Left lung (tissue), 10 donors: ENCODE measurements around the gene AURKB. TPM values are rescaled to one million over a fixed set of nuclear protein-coding genes. Genes with fewer than 3 reads are reported as not detected.

ENCODE experiments used
- ATAC-seq: fragments of 200-7000 bp; cut with Tn5 transposase; one replicate; pipeline ENCODE4 v1.9.1; 2020; ENCODE audit warnings: moderate library complexity
- DNase-seq, 4 donors: peaks; one replicate each; pipeline ENCODE4 v3.0.0-alpha.2; 2013 to 2020
- H3K27ac ChIP-seq, 2 donors: fragments of 200-600 bp; sonication (generic) in 1 of 2; one replicate each; pipeline versions ENCODE4 v1.5.0 to v1.8.0; 2020 to 2021
- H3K27me3 ChIP-seq, 2 donors: fragments of 200-600 bp; sonication (generic) in 1 of 2; one replicate each; pipeline versions ENCODE4 v1.5.0 to v1.8.0; 2020 to 2021
- H3K36me3 ChIP-seq, 2 donors: fragments of 200-600 bp; sonication (generic) in 1 of 2; one replicate each; pipeline versions ENCODE4 v1.5.0 to v1.8.0; 2020 to 2021
- H3K4me1 ChIP-seq, 2 donors: fragments of 200-600 bp; one replicate each; pipeline ENCODE4 v1.8.0; 2021
- H3K4me3 ChIP-seq, 2 donors: fragments of 200-600 bp; sonication (generic) in 1 of 2; one replicate each; pipeline versions ENCODE4 v1.5.0 to v1.8.0; 2020 to 2021; ENCODE audit warnings: mild to moderate bottlenecking in 1 of 2
- H3K9me3 ChIP-seq, 2 donors: fragments of 200-600 bp; sonication (generic) in 1 of 2; one replicate each; pipeline versions ENCODE4 v1.5.0 to v1.8.0; 2020 to 2021
- CTCF ChIP-seq, 2 donors: fragments of 200-600 bp; sonication (generic) in 1 of 2; IDR thresholded peaks; one replicate each; pipeline versions ENCODE4 v1.5.0 to v1.8.0; 2021; ENCODE audit warnings: antibody characterized with exemption in 2 of 2
- intact Hi-C, 2 donors: fragments of 100-400 bp; cut with DNase I; formaldehyde crosslinking; loops; one replicate each; pipeline versions ENCODE4 v1.11.2 to v1.14.2; 2022
- polyA plus RNA-seq, 6 donors: library from polyadenylated mRNA; unstranded; fragments of 120-200 nt; gene quantifications; one replicate each; pipeline ENCODE4 v1.2.1, GENCODE V29; 2013; ENCODE audit not compliant: insufficient read length in 6 of 6
- total RNA-seq, 2 donors: library from RNA; stranded (reverse); fragmentation: NEBNext Ultra II Directional; extraction: Animal tissue kit (Norgen Biotek cat#: 25700); gene quantifications; one replicate each; pipeline ENCODE4 v1.2.1, GENCODE V29; 2021
- donor health status: DM: no; HTN: yes; CAD: no.
- donor health status: DM: no; HTN: no; CAD: no.

AURKB gene
- total and polyA plus RNA-seq, 8 donors = 2.7 to 58.0 (median 31.8) TPM

GRCh38 chr17:8235676-8236075 lies 25.3 kb upstream of the AURKB start:
- Histone ChIP-seq H3K27me3 (no peaks in the 10 kb centered on the region), H3K4me1 (peaks cover 0 to 6% of the 10 kb centered on the region in 2 donors), H3K4me3 (no peak overlapping the region), H3K27ac (no peak overlapping the region), H3K9me3 (no peaks in the 10 kb centered on the region), H3K36me3 (peaks cover 2 to 100% of the 10 kb centered on the region in 2 donors)
- DNase-seq (no peak), ATAC-seq (no peak)
- intact Hi-C loops = no loop called here
- no peak for TF ChIP-seq CTCF (IDR thresholded peaks at IDR 0.05)

- no peak for TF ChIP-seq CTCF (IDR thresholded peaks at IDR 0.05)
- H3K27ac ChIP-seq = no peak overlapping the region
- peaks cover 0 to 6% of the 10 kb centered on the region in 2 donors for H3K4me1 ChIP-seq
- no peak overlapping the region for H3K4me3 ChIP-seq
- ATAC-seq (no peak), DNase-seq (no peak)
- intact Hi-C loops = no loop called here
- peaks cover 2 to 100% of the 10 kb centered on the region in 2 donors for H3K36me3 ChIP-seq
- H3K9me3 ChIP-seq = no peaks in the 10 kb centered on the region
- H3K27me3 ChIP-seq = no peaks in the 10 kb centered on the region
These were observed 24.2 kb upstream of the AURKB start for GRCh38 chr17:8234361-8235270.

- ATAC-seq = no peak
- Histone ChIP-seq H3K4me1 (peaks cover 5 to 6% of the 10 kb centered on the region in 2 donors), H3K27ac (no peak overlapping the region), H3K9me3 (no peaks in the 10 kb centered on the region), H3K4me3 (no peak overlapping the region), H3K36me3 (peaks cover 2 to 96% of the 10 kb centered on the region in 2 donors), H3K27me3 (no peaks in the 10 kb centered on the region)
- TF ChIP-seq CTCF (IDR thresholded peaks at IDR 0.05) = no peak
- DNase-seq = no peak
- intact Hi-C loops = no loop called here
These were observed 21.3 kb upstream of the AURKB start for GRCh38 chr17:8231701-8232100.

GRCh38 chr17:8227238-8227581 lies 16.8 kb upstream of the AURKB start:
- intact Hi-C loops = no loop called here
- TF ChIP-seq CTCF (IDR thresholded peaks at IDR 0.05) = no peak
- Histone ChIP-seq H3K4me1 (peaks cover 14 to 19% of the 10 kb centered on the region in 2 donors), H3K36me3 (peaks cover 0 to 51% of the 10 kb centered on the region in 2 donors), H3K27ac (peak overlapping the region in 1 of 2 donors; percentile 87), H3K27me3 (no peaks in the 10 kb centered on the region), H3K4me3 (peak overlapping the region; percentile 6 to 22), H3K9me3 (no peaks in the 10 kb centered on the region)
- no peak for ATAC-seq
- DNase-seq = no peak

GRCh38 chr17:8226536-8227237 lies 16.3 kb upstream of the AURKB start:
- ATAC-seq = peak; percentile 2
- peak overlapping the region; percentile 6 to 22 for H3K4me3 ChIP-seq
- H3K36me3 ChIP-seq = peaks cover 0 to 46% of the 10 kb centered on the region in 2 donors
- H3K27me3 ChIP-seq = no peaks in the 10 kb centered on the region
- intact Hi-C loops = no loop called here
- H3K9me3 ChIP-seq = no peaks in the 10 kb centered on the region
- no peak for TF ChIP-seq CTCF (IDR thresholded peaks at IDR 0.05)
- DNase-seq = peak in 3 of 4 donors; percentile 82 to 92 (median 91)
- H3K27ac ChIP-seq = peak overlapping the region; percentile 57 to 87
- peaks cover 14 to 20% of the 10 kb centered on the region in 2 donors for H3K4me1 ChIP-seq
